Skeletal muscle satellite cell (primary cell): Measurements from ENCODE around the gene NAGA. TPM values are rescaled to one million over a fixed set of nuclear protein-coding genes. Genes with fewer than 3 reads are reported as not detected.

ENCODE experiments used
- H3K27me3 ChIP-seq: 2 replicates; pipeline ENCODE4 v1.7.0; 2013; ENCODE audit warnings: low read length; ENCODE audit not compliant: control insufficient read depth, insufficient read depth
- H3K36me3 ChIP-seq: 2 replicates; pipeline ENCODE4 v1.7.0; 2013; ENCODE audit warnings: mild to moderate bottlenecking, control low read depth, low read length; ENCODE audit not compliant: insufficient read depth
- H3K4me1 ChIP-seq: 2 replicates; pipeline ENCODE4 v1.7.0; 2013; ENCODE audit warnings: low read length; ENCODE audit not compliant: control insufficient read depth, insufficient read depth
- H3K4me2 ChIP-seq: 2 replicates; pipeline ENCODE4 v1.7.0; 2013; ENCODE audit warnings: mild to moderate bottlenecking, low read length
- H3K4me3 ChIP-seq: 2 replicates; pipeline ENCODE4 v1.7.0; 2013; ENCODE audit warnings: low read length
- H3K9ac ChIP-seq: 2 replicates; pipeline ENCODE4 v1.7.0; 2013; ENCODE audit warnings: mild to moderate bottlenecking, low read depth, low read length, moderate library complexity
- H3K9me3 ChIP-seq: replicated peaks from 2 replicates; pipeline ENCODE4 v1.7.0; 2013; ENCODE audit warnings: mild to moderate bottlenecking, control low read depth, low read length
- small RNA-seq: library from RNA; depleted of rRNA; stranded (forward); fragments of <200 nt; gene quantifications from one replicate; pipeline ENCODE3, GENCODE V24; 2012

Gene NAGA

DNA sequence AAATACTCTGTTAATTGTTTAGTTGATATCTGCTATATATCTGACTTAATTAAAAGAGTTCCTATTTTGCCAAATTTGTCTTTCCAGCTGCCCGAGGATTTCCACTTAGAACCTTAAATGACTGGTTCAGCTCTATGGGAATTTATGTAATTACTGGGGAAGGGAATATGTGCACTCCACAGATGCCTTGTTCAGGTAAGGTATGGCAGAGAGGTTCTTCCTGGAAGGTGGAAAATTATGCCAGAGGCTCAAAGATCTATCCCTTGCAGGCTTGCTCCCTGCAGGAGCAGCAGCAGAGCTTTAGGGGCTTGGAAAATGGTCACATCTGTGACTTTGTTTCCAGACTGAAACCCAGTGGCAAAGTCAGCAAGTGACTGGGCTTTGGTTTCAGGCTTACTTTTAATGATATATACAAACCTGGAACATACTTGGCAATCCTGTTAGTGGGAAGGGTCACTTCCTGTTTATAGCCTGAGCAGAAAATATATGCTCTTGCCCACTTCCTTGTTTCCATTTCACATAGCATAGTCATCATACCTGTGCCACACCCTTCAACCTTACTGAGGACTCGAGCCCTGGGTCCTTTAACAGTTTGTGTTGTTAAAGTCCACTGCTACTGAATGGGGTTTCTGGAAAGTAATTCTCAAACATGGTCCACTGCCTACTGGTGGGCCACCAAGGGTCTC is 48.3 kb downstream of the NAGA start:
- no peak overlapping the region for H3K4me3 ChIP-seq

DNA sequence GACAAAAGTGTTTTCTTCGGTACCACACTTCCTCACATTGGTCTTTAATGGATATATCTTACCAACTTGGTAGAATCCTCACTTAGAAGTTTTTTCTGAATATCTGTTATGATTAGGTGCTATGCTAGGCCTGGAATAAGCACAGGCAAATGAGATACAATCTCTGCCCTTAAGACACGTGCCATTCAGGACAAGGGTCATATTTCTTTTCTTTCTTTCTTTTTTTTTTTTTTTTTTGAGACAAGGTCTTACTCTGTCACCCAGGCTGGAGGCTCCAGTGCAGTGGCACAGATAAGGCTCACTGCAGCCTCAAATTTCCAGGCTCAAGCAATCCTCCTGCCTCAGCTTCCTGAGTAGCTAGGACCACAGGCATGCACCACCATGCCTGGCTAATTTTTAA is 49.0 kb downstream of the NAGA start:
- Histone ChIP-seq H3K9me3 (no peaks in the 10 kb centered on the region), H3K27me3 (peaks cover 36% of the 10 kb centered on the region), H3K4me2 (no peak overlapping the region), H3K36me3 (no peaks in the 10 kb centered on the region), H3K9ac (no peak overlapping the region), H3K4me3 (no peak overlapping the region), H3K4me1 (no peaks in the 10 kb centered on the region)

More for the DNA sequence above, 48.3 kb downstream of the NAGA start:
- Histone ChIP-seq H3K36me3 (no peaks in the 10 kb centered on the region), H3K9ac (no peak overlapping the region), H3K4me1 (no peaks in the 10 kb centered on the region), H3K4me2 (no peak overlapping the region), H3K9me3 (no peaks in the 10 kb centered on the region), H3K27me3 (peaks cover 29% of the 10 kb centered on the region)

DNA sequence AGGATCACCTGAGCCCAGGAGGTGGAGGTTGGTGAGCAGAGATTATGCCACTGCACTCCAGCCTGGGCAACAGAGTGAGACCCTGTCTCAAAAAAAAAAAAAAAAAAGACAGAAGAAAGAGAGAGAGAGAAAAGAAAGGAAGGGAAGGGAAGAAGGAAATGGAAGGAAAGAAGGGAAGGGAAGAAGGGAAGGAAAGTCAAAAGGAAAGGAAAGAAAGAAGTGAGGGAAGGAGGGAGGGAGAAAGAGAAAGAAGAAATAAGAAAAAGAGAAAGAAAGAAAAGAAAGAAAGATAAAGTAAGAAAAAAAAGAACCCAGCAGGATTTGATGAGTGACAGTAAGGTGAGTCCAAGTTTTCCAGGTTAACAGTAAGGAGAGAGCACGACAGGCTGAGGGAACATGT is 52.4 kb downstream of the NAGA start:
- H3K9me3 ChIP-seq = no peaks in the 10 kb centered on the region
- no peaks in the 10 kb centered on the region for H3K36me3 ChIP-seq

GRCh38 chr22:42016111-42016510 is 54.5 kb downstream of the NAGA start:
- no peaks in the 10 kb centered on the region for H3K4me1 ChIP-seq
- no peak overlapping the region for H3K4me3 ChIP-seq
- H3K27me3 ChIP-seq = peaks cover 50% of the 10 kb centered on the region
- H3K4me2 ChIP-seq = no peak overlapping the region
- H3K9me3 ChIP-seq = no peaks in the 10 kb centered on the region
- no peak overlapping the region for H3K9ac ChIP-seq
- no peaks in the 10 kb centered on the region for H3K36me3 ChIP-seq

More for the DNA sequence above, 52.4 kb downstream of the NAGA start:
- no peak overlapping the region for H3K4me3 ChIP-seq
- no peaks in the 10 kb centered on the region for H3K4me1 ChIP-seq
- no peak overlapping the region for H3K9ac ChIP-seq
- no peak overlapping the region for H3K4me2 ChIP-seq
- H3K27me3 ChIP-seq = peaks cover 54% of the 10 kb centered on the region

- Histone ChIP-seq H3K4me3 (no peak overlapping the region), H3K4me2 (no peak overlapping the region), H3K9me3 (peaks cover 8% of the 10 kb centered on the region), H3K36me3 (no peaks in the 10 kb centered on the region), H3K27me3 (peaks cover 34% of the 10 kb centered on the region), H3K4me1 (no peaks in the 10 kb centered on the region), H3K9ac (no peak overlapping the region)
These were observed 57.2 kb downstream of the NAGA start for GRCh38 chr22:42013385-42013784.

- H3K36me3 ChIP-seq = no peaks in the 10 kb centered on the region
- peaks cover 8% of the 10 kb centered on the region for H3K9me3 ChIP-seq
- H3K9ac ChIP-seq = no peak overlapping the region
- no peaks in the 10 kb centered on the region for H3K4me1 ChIP-seq
- H3K27me3 ChIP-seq = peaks cover 16% of the 10 kb centered on the region
- no peak overlapping the region for H3K4me2 ChIP-seq
- H3K4me3 ChIP-seq = no peak overlapping the region
These were observed 59.8 kb downstream of the NAGA start for GRCh38 chr22:42010778-42011177.

Small RNAs within 50 kb of the gene (small RNA-seq; reads per million reads assigned to genes)
- gene SNORD13P1 = not detected
